Measurements from ENCODE around the gene CCDC116.
"Not testable (repeated sequence)": the region's sequence is repeated elsewhere in the genome, so short reads cannot be mapped to it uniquely, and the experiment has no call there.

DNA sequence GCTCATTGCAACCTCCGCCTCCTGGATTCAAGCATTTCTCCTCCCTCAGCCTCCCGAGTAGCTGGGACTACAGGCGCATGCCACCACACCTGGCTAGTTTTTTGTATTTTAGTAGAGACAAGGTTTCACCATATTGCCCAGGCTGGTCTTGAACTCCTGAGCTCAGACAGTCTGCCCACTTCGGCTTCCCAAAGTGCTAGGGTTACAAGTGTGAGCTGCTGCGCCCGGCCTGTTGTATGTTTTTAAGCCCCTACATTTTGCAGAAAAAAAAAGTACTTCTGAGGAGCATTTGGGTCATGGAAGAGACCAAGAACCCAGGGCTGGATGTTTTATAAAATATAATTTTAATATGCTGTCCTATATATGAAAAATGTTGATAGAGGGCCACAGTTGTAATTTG is 15.2 kb upstream of the CCDC116 start:
- TF ChIP-seq, protein P1, sequence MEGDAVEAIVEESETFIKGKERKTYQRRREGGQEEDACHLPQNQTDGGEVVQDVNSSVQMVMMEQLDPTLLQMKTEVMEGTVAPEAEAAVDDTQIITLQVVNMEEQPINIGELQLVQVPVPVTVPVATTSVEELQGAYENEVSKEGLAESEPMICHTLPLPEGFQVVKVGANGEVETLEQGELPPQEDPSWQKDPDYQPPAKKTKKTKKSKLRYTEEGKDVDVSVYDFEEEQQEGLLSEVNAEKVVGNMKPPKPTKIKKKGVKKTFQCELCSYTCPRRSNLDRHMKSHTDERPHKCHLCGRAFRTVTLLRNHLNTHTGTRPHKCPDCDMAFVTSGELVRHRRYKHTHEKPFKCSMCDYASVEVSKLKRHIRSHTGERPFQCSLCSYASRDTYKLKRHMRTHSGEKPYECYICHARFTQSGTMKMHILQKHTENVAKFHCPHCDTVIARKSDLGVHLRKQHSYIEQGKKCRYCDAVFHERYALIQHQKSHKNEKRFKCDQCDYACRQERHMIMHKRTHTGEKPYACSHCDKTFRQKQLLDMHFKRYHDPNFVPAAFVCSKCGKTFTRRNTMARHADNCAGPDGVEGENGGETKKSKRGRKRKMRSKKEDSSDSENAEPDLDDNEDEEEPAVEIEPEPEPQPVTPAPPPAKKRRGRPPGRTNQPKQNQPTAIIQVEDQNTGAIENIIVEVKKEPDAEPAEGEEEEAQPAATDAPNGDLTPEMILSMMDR (IDR thresholded peaks at IDR 0.05; ENCODE audit: low read length): not testable (repeated sequence)
- not testable (repeated sequence) for TF ChIP-seq EZH2phosphoT487 (IDR thresholded peaks at IDR 0.05; ENCODE audit: low read length); EZH2 (optimal IDR thresholded peaks at IDR 0.05; ENCODE audit: low read depth, low read length)

Measured in MM.1S (cell line).